PC-3 (cell line): ENCODE measurements around the gene SYVN1. TPM values are rescaled to one million over a fixed set of nuclear protein-coding genes. Genes with fewer than 3 reads are reported as not detected.

Source experiments
- ATAC-seq: fragments of 200-7000 bp; cut with Tn5 transposase; 2 replicates; pipeline ENCODE4 v1.9.1; 2020; ENCODE audit warnings: mild to moderate bottlenecking, moderate library complexity
- BruUV-seq: library from RNA; stranded (reverse); fragments of 400-500 nt; replicated peaks from 2 replicates; lab custom pipeline; 2021; lab: Mats Ljungman, UMichigan
- CTCF ChIA-PET: fragments of 300-600 bp; sonication (Branson Sonifier 250); formaldehyde crosslinking; loops from one replicate; lab custom pipeline; 2022; ENCODE audit warnings: antibody characterized with exemption; lab: Charles Lee
- POLR2A ChIA-PET: fragments of 300-600 bp; sonication (Branson Sonifier 250); formaldehyde crosslinking; loops from one replicate; lab custom pipeline; 2022; ENCODE audit warnings: antibody characterized with exemption; ENCODE audit not compliant: unreplicated experiment; lab: Charles Lee
- DNase-seq: peaks from one replicate; pipeline ENCODE4 v3.0.0-alpha.2; 2015
- H2AFZ ChIP-seq: fragments of 300-600 bp; sonication (generic); 2 replicates; pipeline ENCODE4 v1.6.0; 2016; ENCODE audit warnings: antibody characterized with exemption, low read length
- H3F3A ChIP-seq: fragments of 300-600 bp; sonication (generic); one replicate; pipeline ENCODE4 v1.6.0; 2017; ENCODE audit warnings: antibody characterized with exemption, low read length, control low read depth, mild to moderate bottlenecking; ENCODE audit not compliant: unreplicated experiment
- H3K27ac ChIP-seq: fragments of 300-600 bp; sonication (generic); 2 replicates; pipeline ENCODE4 v1.5.1; 2016; ENCODE audit warnings: mild to moderate bottlenecking, low read length
- H3K27me3 ChIP-seq: fragments of 300-600 bp; sonication (generic); 2 replicates; pipeline ENCODE4 v1.6.1; 2016; ENCODE audit warnings: low read length, mixed read lengths
- H3K36me3 ChIP-seq: fragments of 300-600 bp; sonication (generic); 2 replicates; pipeline ENCODE4 v1.6.1; 2016; ENCODE audit warnings: low read depth, mixed run types, low read length, mixed read lengths
- H3K4me1 ChIP-seq: fragments of 300-600 bp; sonication (generic); 2 replicates; pipeline ENCODE4 v1.5.1; 2016; ENCODE audit warnings: low read length; ENCODE audit not compliant: insufficient read depth
- H3K4me2 ChIP-seq: fragments of 300-600 bp; sonication (generic); 2 replicates; pipeline ENCODE4 v1.6.0; 2016; ENCODE audit warnings: low read length
- H3K4me3 ChIP-seq: fragments of 300-600 bp; sonication (generic); 2 replicates; pipeline ENCODE4 v1.5.1; 2016; ENCODE audit warnings: mild to moderate bottlenecking, low read length, mixed read lengths
- H3K79me2 ChIP-seq: fragments of 300-600 bp; sonication (generic); 2 replicates; pipeline ENCODE4 v1.6.1; 2017; ENCODE audit warnings: low read length, mixed read lengths
- H3K9ac ChIP-seq: fragments of 300-600 bp; sonication (generic); 2 replicates; pipeline ENCODE4 v1.6.0; 2016; ENCODE audit warnings: mild to moderate bottlenecking, low read length
- H3K9me2 ChIP-seq: fragments of 300-600 bp; sonication (generic); replicated peaks from 2 replicates; pipeline ENCODE4 v1.6.1; 2016; ENCODE audit warnings: mixed run types, low read length, mixed read lengths
- H3K9me3 ChIP-seq: fragments of 300-600 bp; sonication (generic); 2 replicates; pipeline ENCODE4 v1.6.1; 2016; ENCODE audit warnings: low read length, mixed read lengths
- H4K20me1 ChIP-seq: fragments of 300-600 bp; sonication (generic); 2 replicates; pipeline ENCODE4 v1.6.1; 2016; ENCODE audit warnings: low read length, mixed read lengths
- EZH2 ChIP-seq: fragments of 300-600 bp; sonication (generic); IDR thresholded peaks from one replicate; pipeline ENCODE4 v1.6.1; 2017; ENCODE audit warnings: antibody characterized with exemption, mild to moderate bottlenecking, low read length; ENCODE audit not compliant: unreplicated experiment
- EZH2phosphoT487 ChIP-seq: fragments of 300-600 bp; sonication (generic); IDR thresholded peaks from 2 replicates; pipeline ENCODE4 v1.6.1; 2018; ENCODE audit warnings: mild to moderate bottlenecking, antibody characterized with exemption, low read length, borderline replicate concordance
- intact Hi-C: fragments of 100-400 bp; cut with micrococcal nuclease; formaldehyde crosslinking; loops from 2 replicates; pipeline ENCODE4 v1.9.0; 2023
- total RNA-seq: library from RNA; depleted of rRNA; stranded (reverse); fragments of >200 nt; gene quantifications from 2 replicates; pipeline ENCODE4 v1.2.3, GENCODE V29; 2014
- TF ChIP-seq, protein P1 (sequence below): fragments of 300-600 bp; sonication (generic); conservative IDR thresholded peaks from 2 replicates; pipeline ENCODE4 v1.5.1; 2017; ENCODE audit warnings: antibody characterized with exemption, low read depth, mild to moderate bottlenecking, low read length

Gene SYVN1
- total RNA-seq, 1 experiment from 2014 or later: 22.3 TPM

DNA sequence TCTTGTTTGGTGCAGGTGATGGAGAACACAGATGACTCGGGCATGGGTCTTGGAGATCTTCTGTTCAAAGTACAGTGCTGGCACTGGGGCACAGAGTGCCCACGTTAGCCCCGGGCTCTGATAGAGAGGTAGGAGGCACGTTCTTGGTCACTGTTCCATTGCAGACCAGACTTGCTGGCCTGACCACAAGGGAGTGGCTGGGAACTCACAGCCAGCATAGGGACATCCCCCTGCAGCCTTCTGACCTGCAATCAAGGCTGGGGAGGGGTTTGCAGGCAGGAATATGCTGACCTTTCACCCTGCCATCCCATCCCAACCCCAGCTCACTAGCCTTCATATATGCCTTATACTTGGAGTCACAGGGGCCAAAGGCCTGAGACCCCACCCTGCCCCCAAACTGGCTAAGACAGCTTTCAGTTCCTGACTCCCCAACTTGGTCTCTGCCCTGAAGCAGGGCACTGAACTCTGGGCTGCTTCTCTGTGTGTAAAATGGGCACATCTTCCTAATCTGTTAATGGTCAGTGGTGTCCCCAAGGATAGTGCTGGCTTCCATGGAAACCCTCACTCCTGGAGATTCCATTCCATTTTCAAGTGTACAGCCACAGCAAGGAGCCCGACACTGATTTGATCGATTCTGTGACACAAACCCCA, 7.6 kb downstream of the SYVN1 start:
- intact Hi-C loops: no loop called here
- ATAC-seq: no peak
- Histone ChIP-seq H3K36me3 (peaks cover 42% of the 10 kb centered on the region; the same call in 1 of the 2 replicates), H3K9ac (no peak overlapping the region), H3F3A (no peaks in the 10 kb centered on the region), H3K9me2 (no peaks in the 10 kb centered on the region), H3K79me2 (peaks cover 41% of the 10 kb centered on the region), H3K27me3 (no peaks in the 10 kb centered on the region), H3K27ac (no peak overlapping the region), H4K20me1 (no peaks in the 10 kb centered on the region), H2AFZ (no peak overlapping the region), H3K9me3 (no peaks in the 10 kb centered on the region), H3K4me2 (no peak overlapping the region), H3K4me1 (peaks cover 12% of the 10 kb centered on the region), H3K4me3 (no peak overlapping the region)
- POLR2A ChIA-PET: no interaction called here
- CTCF ChIA-PET: no interaction called here
- no TSS peak for BruUV-seq
- DNase-seq: no peak
- TF ChIP-seq, protein P1, sequence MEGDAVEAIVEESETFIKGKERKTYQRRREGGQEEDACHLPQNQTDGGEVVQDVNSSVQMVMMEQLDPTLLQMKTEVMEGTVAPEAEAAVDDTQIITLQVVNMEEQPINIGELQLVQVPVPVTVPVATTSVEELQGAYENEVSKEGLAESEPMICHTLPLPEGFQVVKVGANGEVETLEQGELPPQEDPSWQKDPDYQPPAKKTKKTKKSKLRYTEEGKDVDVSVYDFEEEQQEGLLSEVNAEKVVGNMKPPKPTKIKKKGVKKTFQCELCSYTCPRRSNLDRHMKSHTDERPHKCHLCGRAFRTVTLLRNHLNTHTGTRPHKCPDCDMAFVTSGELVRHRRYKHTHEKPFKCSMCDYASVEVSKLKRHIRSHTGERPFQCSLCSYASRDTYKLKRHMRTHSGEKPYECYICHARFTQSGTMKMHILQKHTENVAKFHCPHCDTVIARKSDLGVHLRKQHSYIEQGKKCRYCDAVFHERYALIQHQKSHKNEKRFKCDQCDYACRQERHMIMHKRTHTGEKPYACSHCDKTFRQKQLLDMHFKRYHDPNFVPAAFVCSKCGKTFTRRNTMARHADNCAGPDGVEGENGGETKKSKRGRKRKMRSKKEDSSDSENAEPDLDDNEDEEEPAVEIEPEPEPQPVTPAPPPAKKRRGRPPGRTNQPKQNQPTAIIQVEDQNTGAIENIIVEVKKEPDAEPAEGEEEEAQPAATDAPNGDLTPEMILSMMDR: no peak
- TF ChIP-seq EZH2phosphoT487: no peak

DNA sequence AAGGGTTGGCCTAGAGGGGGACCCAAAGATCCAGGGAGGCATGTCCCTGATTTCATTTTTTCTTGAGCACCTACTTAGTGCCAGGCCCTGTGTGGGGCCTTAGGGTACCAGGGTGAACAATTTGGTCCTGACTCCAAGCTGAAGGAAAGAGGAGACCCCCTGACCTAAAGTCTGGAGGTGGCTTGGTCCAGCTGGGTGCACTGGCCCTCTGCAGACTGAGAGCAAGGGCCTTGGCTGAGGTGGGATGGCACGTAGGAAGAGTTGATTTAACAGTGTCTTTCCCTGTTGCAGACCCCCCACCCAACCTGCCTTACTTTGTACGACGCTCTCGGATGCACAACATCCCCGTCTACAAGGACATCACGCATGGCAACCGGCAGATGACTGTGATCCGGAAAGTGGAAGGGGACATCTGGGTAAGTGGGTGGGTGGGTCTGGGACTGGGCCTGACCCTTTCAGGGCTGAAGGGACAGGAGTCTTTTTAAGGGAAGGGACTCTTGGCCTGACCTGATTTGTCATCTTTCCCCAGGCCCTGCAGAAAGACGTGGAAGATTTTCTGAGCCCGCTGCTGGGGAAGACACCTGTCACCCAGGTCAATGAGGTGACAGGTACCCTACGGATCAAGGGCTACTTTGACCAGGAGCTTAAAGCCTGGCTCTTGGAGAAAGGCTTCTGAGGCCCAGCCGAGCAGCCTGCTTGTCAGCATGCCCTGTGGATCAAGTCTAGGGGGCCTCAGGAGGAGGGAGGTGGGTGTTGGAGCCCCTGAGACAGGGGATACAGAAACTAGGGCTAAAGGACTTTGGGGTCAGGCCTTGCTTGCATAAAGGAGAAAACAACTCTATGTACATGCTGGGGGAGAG, 8.9 kb downstream of the SYVN1 start:
- ATAC-seq (no peak), DNase-seq (no peak)
- H3K79me2 ChIP-seq: peaks cover 47% of the 10 kb centered on the region
- TF ChIP-seq EZH2 (no peak), EZH2phosphoT487 (no peak)
- TF ChIP-seq, protein P1: no peak
- intact Hi-C loops: no loop called here
- no peaks in the 10 kb centered on the region for H3K9me3 ChIP-seq
- CTCF ChIA-PET: no interaction called here
- H3K4me3 ChIP-seq: no peak overlapping the region
- no peak overlapping the region for H3K9ac ChIP-seq
- peaks cover 19% of the 10 kb centered on the region for H3K4me1 ChIP-seq
- POLR2A ChIA-PET: no interaction called here
- H3K27ac ChIP-seq: no peak overlapping the region
- 0 out of 2 replicates have a peak, but pooled peaks cover under 1% of the 10 kb centered on the region for H4K20me1 ChIP-seq
- H3K36me3 ChIP-seq: peaks cover 41% of the 10 kb centered on the region
- no peaks in the 10 kb centered on the region for H3K9me2 ChIP-seq
- H2AFZ ChIP-seq: no peak overlapping the region
- no peak overlapping the region for H3K4me2 ChIP-seq
- no TSS peak for BruUV-seq
- H3K27me3 ChIP-seq: no peaks in the 10 kb centered on the region
- peaks cover 1% of the 10 kb centered on the region for H3F3A ChIP-seq
